HepG2 (cell line): ENCODE data around the gene ZNF326. TPM values are rescaled to one million over a fixed set of nuclear protein-coding genes. Genes with fewer than 3 reads are reported as not detected.

ENCODE experiments used
- GATAD2A ChIP-seq: IDR thresholded peaks from 2 replicates; pipeline ENCODE4 v1.6.1; 2016
- MAZ ChIP-seq, 2 experiments: sonication (generic) in 1 of 2; formaldehyde crosslinking in 1 of 2; IDR thresholded peaks; 2 replicates each; pipeline versions ENCODE4 v1.5.0 to v1.6.1; 2012 to 2020; ENCODE audit warnings: low read depth in 2 of 2, mild to moderate bottlenecking in 2 of 2, borderline replicate concordance in 1 of 2, improper control_type of control experiment in 1 of 2, low read length in 1 of 2, missing genetic modification reagents in 1 of 2, moderate library complexity in 1 of 2
- MTF2 ChIP-seq: sonication (generic); formaldehyde crosslinking; IDR thresholded peaks from 2 replicates; pipeline ENCODE4 v1.5.0; 2020; ENCODE audit warnings: missing genetic modification reagents, borderline replicate concordance
- NR1H2 ChIP-seq: sonication (generic); formaldehyde crosslinking; IDR thresholded peaks from 2 replicates; pipeline ENCODE4 v1.8.1; 2022; ENCODE audit warnings: low read depth, missing genetic modification reagents, borderline replicate concordance
- PPARG ChIP-seq: conservative IDR thresholded peaks from 2 replicates; pipeline ENCODE4 v1.6.1; 2016; ENCODE audit warnings: missing biosample characterization, missing genetic modification reagents
- SOX6 ChIP-seq, 2 experiments: fragments of 450-650 bp in 1 of 2; sonication (generic) in 1 of 2; formaldehyde crosslinking in 1 of 2; IDR thresholded peaks; 2 replicates each; pipeline versions ENCODE4 v1.4.0 to v1.6.1; 2017 to 2020; ENCODE audit warnings: antibody characterized with exemption in 1 of 2, mild to moderate bottlenecking in 1 of 2, missing genetic modification reagents in 1 of 2
- SYNCRIP ChIP-seq: fragments of 200-400 bp; formaldehyde crosslinking; IDR thresholded peaks from 2 replicates; pipeline ENCODE4 v1.6.1; 2018; ENCODE audit warnings: mild to moderate bottlenecking, low read depth, low read length; ENCODE audit not compliant: insufficient read depth
- U2AF2 ChIP-seq: fragments of 200-400 bp; formaldehyde crosslinking; IDR thresholded peaks from 2 replicates; pipeline ENCODE4 v1.6.1; 2017; ENCODE audit warnings: low read depth, mild to moderate bottlenecking, low read length
- ZBTB38 ChIP-seq: sonication (generic); formaldehyde crosslinking; IDR thresholded peaks from 2 replicates; pipeline ENCODE4 v1.5.1; 2020; ENCODE audit warnings: mild to moderate bottlenecking, missing genetic modification reagents
- ZNF256 ChIP-seq: sonication (generic); formaldehyde crosslinking; conservative IDR thresholded peaks from 2 replicates; pipeline ENCODE4 v1.4.0; 2020; ENCODE audit warnings: missing genetic modification reagents
- ZNF501 ChIP-seq: sonication (generic); formaldehyde crosslinking; IDR thresholded peaks from 2 replicates; pipeline ENCODE4 v1.5.1; 2020; ENCODE audit warnings: mild to moderate bottlenecking, moderate library complexity, missing genetic modification reagents
- ZNF556 ChIP-seq: sonication (generic); formaldehyde crosslinking; IDR thresholded peaks from 2 replicates; pipeline ENCODE4 v1.4.0; 2020; ENCODE audit warnings: mild to moderate bottlenecking, missing genetic modification reagents, borderline replicate concordance
- ZNF766 ChIP-seq: sonication (generic); formaldehyde crosslinking; IDR thresholded peaks from 2 replicates; pipeline ENCODE4 v1.5.0; 2020; ENCODE audit warnings: missing genetic modification reagents, borderline replicate concordance
- ZNF883 ChIP-seq: sonication (generic); formaldehyde crosslinking; IDR thresholded peaks from 2 replicates; pipeline ENCODE4 v1.5.1; 2020; ENCODE audit warnings: mild to moderate bottlenecking, missing genetic modification reagents; ENCODE audit errors: not compliant biosample characterization
- ZSCAN22 ChIP-seq: sonication (generic); formaldehyde crosslinking; IDR thresholded peaks from 2 replicates; pipeline ENCODE4 v1.4.0; 2020; ENCODE audit warnings: mild to moderate bottlenecking, missing genetic modification reagents
- polyA plus RNA-seq, 8 experiments: library from polyadenylated mRNA; depleted of rRNA in 3 of 8; stranded (reverse) in 7 of 8; unstranded in 1 of 8; fragments of >200 nt; fragmentation: Illumina TruSeq in 4 of 8; extraction: Trizol in 4 of 8; gene quantifications; 2 replicates each; pipeline versions ENCODE4 v1.2.1 to v1.2.3, GENCODE V29; 2011 to 2016; ENCODE audit warnings: low read depth in 4 of 8, missing spikeins in 1 of 8, mixed read lengths in 1 of 8; ENCODE audit not compliant: insufficient read depth in 1 of 8
- total RNA-seq, 5 experiments: library from RNA; depleted of rRNA; stranded (reverse); fragments of >200 nt; fragmentation: Illumina TruSeq; extraction: Trizol; gene quantifications; 2 replicates each; pipeline ENCODE4 v1.2.3, GENCODE V29; 2016; ENCODE audit warnings: low read depth in 1 of 5
- TF ChIP-seq, protein P1 (sequence below), 2 experiments: sonication (generic) in 1 of 2; formaldehyde crosslinking in 1 of 2; IDR thresholded peaks; 2 replicates each; pipeline versions ENCODE4 v1.5.1 to v1.6.1; 2011 to 2020; ENCODE audit warnings: borderline replicate concordance in 1 of 2, low read depth in 1 of 2, low read length in 1 of 2, mild to moderate bottlenecking in 1 of 2, missing genetic modification reagents in 1 of 2, moderate library complexity in 1 of 2
- TF ChIP-seq, protein P2 (sequence below): sonication (generic); formaldehyde crosslinking; IDR thresholded peaks from 2 replicates; pipeline ENCODE4 v1.4.0; 2020; ENCODE audit warnings: missing genetic modification reagents
- TF ChIP-seq, protein P3 (sequence below): conservative IDR thresholded peaks from 2 replicates; pipeline ENCODE4 v1.6.1; 2018; ENCODE audit warnings: missing genetic modification reagents
- TF ChIP-seq, protein P4 (sequence below): IDR thresholded peaks from 2 replicates; pipeline ENCODE4 v1.6.1; 2016; ENCODE audit warnings: mild to moderate bottlenecking, missing biosample characterization, missing genetic modification reagents
- TF ChIP-seq, protein P5 (sequence below): IDR thresholded peaks from 2 replicates; pipeline ENCODE4 v1.6.1; 2016

The ZNF326 gene
- total and polyA plus RNA-seq, 2 of the 13 experiments (the other 11 are each of a cell fraction or from before 2014, with no cell fraction given), result 6.3 to 16.4 TPM

DNA sequence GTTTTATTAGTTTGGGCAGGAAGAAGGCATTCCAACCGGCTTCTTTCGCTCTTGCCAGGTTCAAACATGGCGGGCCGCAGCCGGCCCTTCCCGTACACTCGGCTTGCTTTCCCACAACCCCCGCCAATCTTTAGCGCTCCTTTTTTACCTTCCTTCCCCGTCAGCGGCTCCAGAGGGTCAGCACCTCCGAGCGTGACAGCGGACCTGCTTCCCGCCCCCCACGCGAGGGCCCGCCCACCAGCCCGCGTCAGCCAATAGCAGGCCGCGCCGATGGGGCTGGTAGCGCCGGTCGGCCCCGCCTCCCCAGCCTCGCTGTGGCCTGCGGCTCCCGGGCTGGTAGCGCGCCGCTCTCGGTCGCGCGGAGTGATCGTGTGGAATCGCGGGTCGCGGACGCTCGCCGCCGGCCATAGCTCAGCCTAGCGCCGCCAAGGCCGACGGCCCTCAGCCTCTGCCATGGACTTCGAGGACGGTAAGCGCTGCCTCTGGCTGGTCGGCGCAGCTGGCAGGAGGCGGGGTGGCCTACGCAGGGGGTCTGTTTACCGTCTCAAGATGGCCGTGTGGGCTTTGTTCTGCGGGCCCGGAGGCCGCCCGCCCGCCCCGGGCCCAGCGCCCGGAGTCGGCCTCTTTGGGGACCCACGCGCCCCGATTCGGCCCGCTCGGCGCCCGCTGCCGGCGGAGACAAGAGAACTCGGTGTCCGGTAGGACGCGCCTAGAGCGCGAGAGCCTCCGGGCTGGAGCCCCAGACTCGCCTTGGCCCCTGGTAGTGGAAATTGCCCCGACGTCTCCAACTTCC is at the start of gene ZNF326 (continued):
- TF ChIP-seq, protein P1, sequence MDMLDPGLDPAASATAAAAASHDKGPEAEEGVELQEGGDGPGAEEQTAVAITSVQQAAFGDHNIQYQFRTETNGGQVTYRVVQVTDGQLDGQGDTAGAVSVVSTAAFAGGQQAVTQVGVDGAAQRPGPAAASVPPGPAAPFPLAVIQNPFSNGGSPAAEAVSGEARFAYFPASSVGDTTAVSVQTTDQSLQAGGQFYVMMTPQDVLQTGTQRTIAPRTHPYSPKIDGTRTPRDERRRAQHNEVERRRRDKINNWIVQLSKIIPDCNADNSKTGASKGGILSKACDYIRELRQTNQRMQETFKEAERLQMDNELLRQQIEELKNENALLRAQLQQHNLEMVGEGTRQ (IDR thresholded peaks at IDR 0.05; ENCODE audit: low read depth, low read length), result no peak
- TF ChIP-seq, protein P1 (CRISPR knock-in tag; IDR thresholded peaks at IDR 0.05; ENCODE audit: borderline replicate concordance), result no peak
- TF ChIP-seq ZSCAN22 (CRISPR knock-in tag) (0 out of 2 replicates have a peak, but pooled peaks have one; percentile 22), ZNF556 (CRISPR knock-in tag) (peak; percentile 43; the same call in 1 of the 2 replicates), ZNF256 (CRISPR knock-in tag) (no peak), ZBTB38 (peak; percentile 79), ZNF766 (no peak), NR1H2 (CRISPR knock-in tag) (peak; percentile 93), U2AF2 (no peak), PPARG (CRISPR knock-in tag) (peak; percentile 43; the same call in 1 of the 2 replicates), SOX6 (IDR thresholded peaks at IDR 0.05) (no peak), SOX6 (CRISPR knock-in tag; IDR thresholded peaks at IDR 0.05) (0 out of 2 replicates have a peak, but pooled peaks have one; percentile 40), SYNCRIP (no peak), ZNF883 (peak; percentile 96), ZNF501 (peak; percentile 83), MAZ (IDR thresholded peaks at IDR 0.05; ENCODE audit: borderline replicate concordance, low read depth, low read length) (0 out of 2 replicates have a peak, but pooled peaks have one; percentile 27), MAZ (CRISPR knock-in tag; IDR thresholded peaks at IDR 0.05; ENCODE audit: low read depth) (peak; percentile 83), GATAD2A (CRISPR knock-in tag) (peak; percentile 49), MTF2 (CRISPR knock-in tag) (no peak)
- TF ChIP-seq, protein P2, sequence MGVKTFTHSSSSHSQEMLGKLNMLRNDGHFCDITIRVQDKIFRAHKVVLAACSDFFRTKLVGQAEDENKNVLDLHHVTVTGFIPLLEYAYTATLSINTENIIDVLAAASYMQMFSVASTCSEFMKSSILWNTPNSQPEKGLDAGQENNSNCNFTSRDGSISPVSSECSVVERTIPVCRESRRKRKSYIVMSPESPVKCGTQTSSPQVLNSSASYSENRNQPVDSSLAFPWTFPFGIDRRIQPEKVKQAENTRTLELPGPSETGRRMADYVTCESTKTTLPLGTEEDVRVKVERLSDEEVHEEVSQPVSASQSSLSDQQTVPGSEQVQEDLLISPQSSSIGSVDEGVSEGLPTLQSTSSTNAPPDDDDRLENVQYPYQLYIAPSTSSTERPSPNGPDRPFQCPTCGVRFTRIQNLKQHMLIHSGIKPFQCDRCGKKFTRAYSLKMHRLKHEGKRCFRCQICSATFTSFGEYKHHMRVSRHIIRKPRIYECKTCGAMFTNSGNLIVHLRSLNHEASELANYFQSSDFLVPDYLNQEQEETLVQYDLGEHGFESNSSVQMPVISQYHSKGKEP (CRISPR knock-in tag), result no peak; the same call in 1 of the 2 replicates
- TF ChIP-seq, protein P3, sequence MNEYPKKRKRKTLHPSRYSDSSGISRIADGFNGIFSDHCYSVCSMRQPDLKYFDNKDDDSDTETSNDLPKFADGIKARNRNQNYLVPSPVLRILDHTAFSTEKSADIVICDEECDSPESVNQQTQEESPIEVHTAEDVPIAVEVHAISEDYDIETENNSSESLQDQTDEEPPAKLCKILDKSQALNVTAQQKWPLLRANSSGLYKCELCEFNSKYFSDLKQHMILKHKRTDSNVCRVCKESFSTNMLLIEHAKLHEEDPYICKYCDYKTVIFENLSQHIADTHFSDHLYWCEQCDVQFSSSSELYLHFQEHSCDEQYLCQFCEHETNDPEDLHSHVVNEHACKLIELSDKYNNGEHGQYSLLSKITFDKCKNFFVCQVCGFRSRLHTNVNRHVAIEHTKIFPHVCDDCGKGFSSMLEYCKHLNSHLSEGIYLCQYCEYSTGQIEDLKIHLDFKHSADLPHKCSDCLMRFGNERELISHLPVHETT (CRISPR knock-in tag), result peak; percentile 77
- TF ChIP-seq, protein P4, sequence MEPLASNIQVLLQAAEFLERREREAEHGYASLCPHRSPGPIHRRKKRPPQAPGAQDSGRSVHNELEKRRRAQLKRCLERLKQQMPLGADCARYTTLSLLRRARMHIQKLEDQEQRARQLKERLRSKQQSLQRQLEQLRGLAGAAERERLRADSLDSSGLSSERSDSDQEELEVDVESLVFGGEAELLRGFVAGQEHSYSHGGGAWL (CRISPR knock-in tag), result peak; percentile 92
- TF ChIP-seq, protein P5, sequence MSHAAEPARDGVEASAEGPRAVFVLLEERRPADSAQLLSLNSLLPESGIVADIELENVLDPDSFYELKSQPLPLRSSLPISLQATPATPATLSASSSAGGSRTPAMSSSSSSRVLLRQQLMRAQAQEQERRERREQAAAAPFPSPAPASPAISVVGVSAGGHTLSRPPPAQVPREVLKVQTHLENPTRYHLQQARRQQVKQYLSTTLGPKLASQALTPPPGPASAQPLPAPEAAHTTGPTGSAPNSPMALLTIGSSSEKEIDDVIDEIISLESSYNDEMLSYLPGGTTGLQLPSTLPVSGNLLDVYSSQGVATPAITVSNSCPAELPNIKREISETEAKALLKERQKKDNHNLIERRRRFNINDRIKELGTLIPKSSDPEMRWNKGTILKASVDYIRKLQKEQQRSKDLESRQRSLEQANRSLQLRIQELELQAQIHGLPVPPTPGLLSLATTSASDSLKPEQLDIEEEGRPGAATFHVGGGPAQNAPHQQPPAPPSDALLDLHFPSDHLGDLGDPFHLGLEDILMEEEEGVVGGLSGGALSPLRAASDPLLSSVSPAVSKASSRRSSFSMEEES (CRISPR knock-in tag), result no peak; the same call in 1 of the 2 replicates
